WI38 (cell line): ENCODE data around the gene GLT6D1.

ENCODE experiments used
- H3K4me3 ChIP-seq: 2 replicates; pipeline ENCODE4 v1.5.1; 2011; ENCODE audit warnings: low read depth, mild to moderate bottlenecking, control low read depth, low read length
- CTCF ChIP-seq: IDR thresholded peaks from 2 replicates; pipeline ENCODE4 v1.5.1; 2012; ENCODE audit warnings: low read depth, mild to moderate bottlenecking, control low read depth, low read length

Gene GLT6D1

GRCh38 chr9:135622415-135623020 lies 16.8 kb downstream of the GLT6D1 start:
- TF ChIP-seq CTCF, result no peak
- H3K4me3 ChIP-seq, result no peak overlapping the region

- H3K4me3 ChIP-seq, result no peak overlapping the region
- TF ChIP-seq CTCF, result no peak
Measured at GRCh38 chr9:135620558-135620957, 18.8 kb downstream of the GLT6D1 start.

GRCh38 chr9:135619599-135619886 lies 19.8 kb downstream of the GLT6D1 start:
- no peak overlapping the region for H3K4me3 ChIP-seq
- no peak for TF ChIP-seq CTCF

- H3K4me3 ChIP-seq, result no peak overlapping the region
- no peak for TF ChIP-seq CTCF
Measured at GRCh38 chr9:135618866-135619598, 20.3 kb downstream of the GLT6D1 start.

- no peak overlapping the region for H3K4me3 ChIP-seq
- no peak for TF ChIP-seq CTCF
Measured at GRCh38 chr9:135617991-135618411, 21.3 kb downstream of the GLT6D1 start.

GRCh38 chr9:135617538-135617900 lies 21.8 kb downstream of the GLT6D1 start:
- TF ChIP-seq CTCF, result no peak
- no peak overlapping the region for H3K4me3 ChIP-seq

GRCh38 chr9:135616619-135617537 lies 22.5 kb downstream of the GLT6D1 start:
- no peak for TF ChIP-seq CTCF

More at GRCh38 chr9:135616619-135617537, 22.5 kb downstream of the GLT6D1 start:
- H3K4me3 ChIP-seq, result no peak overlapping the region
